Upper lobe of left lung (tissue), 6 donors: ENCODE data around the gene MAP2. TPM values are rescaled to one million over a fixed set of nuclear protein-coding genes. Genes with fewer than 3 reads are reported as not detected.
A peak's percentile ranks its signal among the peaks of the same experiment; 100 is the strongest.

Source experiments
- ATAC-seq, 2 donors: fragments of 200-7000 bp; cut with Tn5 transposase; one replicate each; pipeline ENCODE4 v1.9.1; 2022; ENCODE audit warnings: mild to moderate bottlenecking in 2 of 2, moderate library complexity in 2 of 2; ENCODE audit not compliant: low FRiP score in 2 of 2
- DNase-seq, 2 donors: peaks; one replicate each; pipeline ENCODE4 v3.0.0-alpha.2; 2019 to 2020
- H3K27ac ChIP-seq, 4 donors: fragments of 200-600 bp; sonication (generic); one replicate each; pipeline ENCODE4 v1.5.1; 2016 to 2019
- H3K27me3 ChIP-seq, 4 donors: fragments of 200-600 bp; sonication (generic); one replicate each; pipeline ENCODE4 v1.5.1; 2017 to 2019
- H3K36me3 ChIP-seq, 4 donors: fragments of 200-600 bp; sonication (generic); one replicate each; pipeline ENCODE4 v1.5.1; 2016 to 2019
- H3K4me1 ChIP-seq, 4 donors: fragments of 200-600 bp; sonication (generic); one replicate each; pipeline ENCODE4 v1.5.1; 2018 to 2019
- H3K4me3 ChIP-seq, 4 donors: fragments of 200-600 bp; sonication (generic); one replicate each; pipeline ENCODE4 v1.5.1; 2017 to 2019; ENCODE audit warnings: mild to moderate bottlenecking in 2 of 4, moderate library complexity in 1 of 4
- H3K9me3 ChIP-seq, 4 donors: fragments of 200-600 bp; sonication (generic); one replicate each; pipeline ENCODE4 v1.5.1; 2018 to 2019
- CTCF ChIP-seq, 6 experiments: fragments of 450-650 bp in 4 of 6; fragments of 200-600 bp in 2 of 6; sonication (generic) in 2 of 6; IDR thresholded peaks; one replicate each; pipeline ENCODE4 v1.5.1; 2016 to 2019; ENCODE audit warnings: antibody characterized with exemption in 6 of 6
- EP300 ChIP-seq, 4 donors: sonication (generic); formaldehyde crosslinking; IDR thresholded peaks; one replicate each; pipeline ENCODE4 v1.5.1; 2017; ENCODE audit warnings: antibody characterized with exemption in 4 of 4, control low read depth in 2 of 4
- POLR2A ChIP-seq, 4 donors: fragments of 450-650 bp; IDR thresholded peaks; one replicate each; pipeline ENCODE4 v1.5.1; 2016 to 2017; ENCODE audit warnings: antibody characterized with exemption in 4 of 4, mild to moderate bottlenecking in 2 of 4
- POLR2AphosphoS5 ChIP-seq, 2 donors: sonication (generic); formaldehyde crosslinking; IDR thresholded peaks; one replicate each; pipeline ENCODE4 v1.5.1; 2017; ENCODE audit warnings: antibody characterized with exemption in 2 of 2
- WGBS, 2 donors: methylation state at CpG; one replicate each; pipeline ENCODE4 v1.1.5; 2017 to 2018; 5-methylcytosine and 5-hydroxymethylcytosine counted together
- total RNA-seq, 6 donors: library from RNA; depleted of rRNA in 4 of 6; stranded (reverse); fragments of >200 nt in 4 of 6; gene quantifications; one replicate each; pipeline versions ENCODE4 v1.1.0 to v1.2.1, GENCODE V29; 2016 to 2021
- donor health status: DM: no; HTN: no; CAD: no; lungs with moderate emphysema.
- donor health status: DM: no; HTN: yes; CAD: no; lungs with severe emphysema.

MAP2 gene, protein sequence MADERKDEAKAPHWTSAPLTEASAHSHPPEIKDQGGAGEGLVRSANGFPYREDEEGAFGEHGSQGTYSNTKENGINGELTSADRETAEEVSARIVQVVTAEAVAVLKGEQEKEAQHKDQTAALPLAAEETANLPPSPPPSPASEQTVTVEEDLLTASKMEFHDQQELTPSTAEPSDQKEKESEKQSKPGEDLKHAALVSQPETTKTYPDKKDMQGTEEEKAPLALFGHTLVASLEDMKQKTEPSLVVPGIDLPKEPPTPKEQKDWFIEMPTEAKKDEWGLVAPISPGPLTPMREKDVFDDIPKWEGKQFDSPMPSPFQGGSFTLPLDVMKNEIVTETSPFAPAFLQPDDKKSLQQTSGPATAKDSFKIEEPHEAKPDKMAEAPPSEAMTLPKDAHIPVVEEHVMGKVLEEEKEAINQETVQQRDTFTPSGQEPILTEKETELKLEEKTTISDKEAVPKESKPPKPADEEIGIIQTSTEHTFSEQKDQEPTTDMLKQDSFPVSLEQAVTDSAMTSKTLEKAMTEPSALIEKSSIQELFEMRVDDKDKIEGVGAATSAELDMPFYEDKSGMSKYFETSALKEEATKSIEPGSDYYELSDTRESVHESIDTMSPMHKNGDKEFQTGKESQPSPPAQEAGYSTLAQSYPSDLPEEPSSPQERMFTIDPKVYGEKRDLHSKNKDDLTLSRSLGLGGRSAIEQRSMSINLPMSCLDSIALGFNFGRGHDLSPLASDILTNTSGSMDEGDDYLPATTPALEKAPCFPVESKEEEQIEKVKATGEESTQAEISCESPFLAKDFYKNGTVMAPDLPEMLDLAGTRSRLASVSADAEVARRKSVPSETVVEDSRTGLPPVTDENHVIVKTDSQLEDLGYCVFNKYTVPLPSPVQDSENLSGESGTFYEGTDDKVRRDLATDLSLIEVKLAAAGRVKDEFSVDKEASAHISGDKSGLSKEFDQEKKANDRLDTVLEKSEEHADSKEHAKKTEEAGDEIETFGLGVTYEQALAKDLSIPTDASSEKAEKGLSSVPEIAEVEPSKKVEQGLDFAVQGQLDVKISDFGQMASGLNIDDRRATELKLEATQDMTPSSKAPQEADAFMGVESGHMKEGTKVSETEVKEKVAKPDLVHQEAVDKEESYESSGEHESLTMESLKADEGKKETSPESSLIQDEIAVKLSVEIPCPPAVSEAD (N-terminal part only)
- 100 to 1,000 TPM in 1 of 6 donors, 10 to 100 TPM in 5; 25.2 to 121 (median 58.7) TPM for total RNA-seq

DNA sequence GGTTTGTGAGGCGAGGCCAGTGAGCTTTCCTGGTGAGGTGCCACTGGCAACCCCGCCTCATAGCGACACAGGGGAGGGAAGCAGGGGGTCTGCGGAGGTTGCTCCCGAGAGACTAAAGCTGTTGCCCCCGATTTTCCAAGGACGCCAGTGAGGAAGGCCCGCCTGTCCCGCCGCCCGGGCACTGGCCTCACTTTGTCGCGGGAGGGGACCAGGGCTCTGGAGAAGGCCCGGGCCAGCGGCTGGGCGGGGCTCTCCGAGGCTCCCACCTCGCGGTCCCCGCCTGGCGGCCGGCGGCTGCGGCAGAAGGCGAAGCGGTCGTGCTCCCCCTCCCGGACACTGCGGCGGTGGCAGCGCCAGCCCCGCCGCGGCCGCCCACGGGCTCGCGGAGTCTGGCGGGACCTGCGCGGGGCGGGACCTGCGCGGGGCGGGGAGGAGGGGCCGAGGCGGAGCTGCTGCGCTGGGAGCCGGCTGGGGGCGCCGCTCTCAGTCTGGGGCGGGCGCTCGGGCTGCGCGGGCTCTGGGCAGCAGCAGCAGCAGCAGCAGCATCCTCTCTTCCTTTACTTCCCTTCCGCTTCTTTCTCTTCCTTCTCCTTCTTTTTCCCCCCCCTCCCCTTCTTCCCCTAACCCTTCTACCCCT, at the start of gene MAP2:
Gene MAP2, plus strand, starts transcription at position 486 of the 637 bp plus-strand sequence. CDS start 229,124 bp downstream, outside the sequence.
- Histone ChIP-seq H3K4me1 (peaks cover 0 to 26% (median 9%) of the 10 kb centered on the region in 4 donors), H3K27ac (peak within 1 kb of the TSS; percentile 49 to 74 (median 66)), H3K9me3 (no peaks in the 10 kb centered on the region), H3K36me3 (no peaks in the 10 kb centered on the region), H3K27me3 (no peaks in the 10 kb centered on the region), H3K4me3 (peak within 1 kb of the TSS; percentile 58 to 79 (median 72))
- DNase-seq, result peak; percentile 79 to 97
- TF ChIP-seq CTCF (IDR thresholded peaks at IDR 0.05), result peak; percentile 98 to 100 (median 98)
- peak in 1 of 2 donors; percentile 55 for TF ChIP-seq POLR2AphosphoS5 (IDR thresholded peaks at IDR 0.05)
- peak in 3 of 4 donors; percentile 42 to 60 (median 56) for TF ChIP-seq POLR2A (IDR thresholded peaks at IDR 0.05)
- no peak for TF ChIP-seq EP300 (IDR thresholded peaks at IDR 0.05)
- WGBS, 2 donors, result 4 to 5% methylated on average over 17 to 40 of the region's 57 CpGs
- peak; percentile 94 to 98 for ATAC-seq

GRCh38 chr2:209376686-209377085, 47.2 kb upstream of the MAP2 start:
- WGBS, 2 donors, result 89 to 93% methylated on average over 1 of the region's 1 CpG
- ATAC-seq (no peak), DNase-seq (no peak)
- TF ChIP-seq CTCF (IDR thresholded peaks at IDR 0.05) (no peak), POLR2AphosphoS5 (IDR thresholded peaks at IDR 0.05) (no peak), EP300 (IDR thresholded peaks at IDR 0.05) (no peak), POLR2A (IDR thresholded peaks at IDR 0.05) (no peak)
- H3K27ac ChIP-seq, result no peak overlapping the region
- H3K4me3 ChIP-seq, result no peak overlapping the region
- peaks cover 0 to 13% (median 6%) of the 10 kb centered on the region in 4 donors for H3K9me3 ChIP-seq
- no peaks in the 10 kb centered on the region for H3K4me1 ChIP-seq
- no peaks in the 10 kb centered on the region for H3K27me3 ChIP-seq
- H3K36me3 ChIP-seq, result no peaks in the 10 kb centered on the region

DNA sequence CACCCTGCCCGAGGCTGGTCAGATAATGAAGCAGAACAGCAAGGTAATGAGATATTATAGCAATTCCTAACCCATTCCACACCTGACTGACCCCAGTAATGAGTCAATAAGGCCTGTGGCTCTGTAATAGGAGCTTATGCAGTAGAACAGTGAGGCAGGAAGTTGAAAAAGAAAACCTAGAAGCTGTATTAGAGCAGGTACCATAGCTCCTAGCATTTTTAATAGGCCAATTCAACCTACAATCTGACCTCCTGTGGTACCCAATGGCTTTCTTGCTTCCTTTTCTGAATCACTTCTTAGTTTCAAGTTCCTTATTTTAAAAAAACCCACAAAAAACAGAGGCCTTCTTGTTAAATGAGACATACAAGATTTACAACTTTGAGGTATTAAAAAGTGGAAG, 43.6 kb upstream of the MAP2 start:
- Histone ChIP-seq H3K4me3 (no peak overlapping the region), H3K4me1 (no peaks in the 10 kb centered on the region), H3K27ac (no peak overlapping the region), H3K36me3 (no peaks in the 10 kb centered on the region), H3K9me3 (peaks cover 0 to 13% (median 6%) of the 10 kb centered on the region in 4 donors), H3K27me3 (no peaks in the 10 kb centered on the region)
- WGBS, 2 donors, result 57 to 67% methylated on average over 1 of the region's 1 CpG
- no peak for TF ChIP-seq CTCF (IDR thresholded peaks at IDR 0.05)
- no peak for TF ChIP-seq POLR2AphosphoS5 (IDR thresholded peaks at IDR 0.05)
- TF ChIP-seq POLR2A (IDR thresholded peaks at IDR 0.05), result no peak
- no peak for TF ChIP-seq EP300 (IDR thresholded peaks at IDR 0.05)
- no peak for DNase-seq
- ATAC-seq, result no peak

DNA sequence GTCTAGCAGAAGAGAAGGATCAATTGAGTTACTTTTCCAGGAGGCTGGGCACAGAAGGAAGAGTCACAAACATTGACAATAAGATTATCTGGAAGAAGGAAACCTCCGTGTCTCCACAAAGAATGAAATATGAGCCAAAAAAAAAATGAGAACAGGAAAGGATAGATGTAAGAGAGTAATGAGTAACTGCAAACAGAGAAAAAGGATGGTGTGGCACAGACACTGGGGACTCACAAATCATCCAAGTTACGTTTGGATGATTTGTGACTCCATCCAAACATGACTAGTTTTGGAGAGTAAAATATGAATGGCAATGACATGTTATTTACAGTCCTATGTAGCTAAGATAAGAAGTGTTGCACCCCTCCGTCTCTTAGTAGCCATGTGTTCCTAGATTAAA, 42.8 kb upstream of the MAP2 start:
- no peak for TF ChIP-seq CTCF (IDR thresholded peaks at IDR 0.05)
- TF ChIP-seq EP300 (IDR thresholded peaks at IDR 0.05), result no peak
- no peak for TF ChIP-seq POLR2AphosphoS5 (IDR thresholded peaks at IDR 0.05)
- TF ChIP-seq POLR2A (IDR thresholded peaks at IDR 0.05), result no peak
- ATAC-seq, result no peak
- H3K27me3 ChIP-seq, result no peaks in the 10 kb centered on the region
- H3K4me3 ChIP-seq, result no peak overlapping the region
- peaks cover 0 to 11% (median 6%) of the 10 kb centered on the region in 4 donors for H3K9me3 ChIP-seq
- no peaks in the 10 kb centered on the region for H3K4me1 ChIP-seq
- H3K36me3 ChIP-seq, result no peaks in the 10 kb centered on the region
- 42 to 46% methylated on average over 2 to 3 of the region's 3 CpGs for WGBS, 2 donors
- no peak for DNase-seq
- H3K27ac ChIP-seq, result no peak overlapping the region
